ENCODE results near the gene APBB2.

DNA sequence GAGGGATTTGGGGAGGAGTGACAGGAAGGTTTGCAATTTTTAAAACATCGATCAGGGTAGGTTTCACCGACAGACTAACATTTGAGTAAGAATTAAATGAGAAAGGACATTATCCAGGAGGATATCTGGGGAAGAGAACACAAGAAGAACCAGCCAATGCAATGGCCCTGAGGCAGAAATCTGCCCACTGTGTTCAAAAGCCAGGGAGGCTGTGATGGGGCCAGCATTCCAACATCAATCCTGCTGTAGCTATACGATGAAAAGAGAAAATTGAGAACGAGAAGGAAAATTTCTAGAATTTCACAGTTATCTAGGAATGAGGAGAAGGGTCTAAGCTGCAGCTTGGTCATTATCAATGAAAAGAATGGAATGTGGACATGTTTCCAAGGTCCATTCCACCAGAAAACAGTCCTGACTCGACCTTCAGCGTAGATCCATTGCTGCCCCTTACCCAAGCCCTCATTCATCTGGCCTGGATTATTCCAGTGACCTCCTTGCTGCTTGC is 84.4 kb downstream of the APBB2 start:
- TF ChIP-seq, protein P1, sequence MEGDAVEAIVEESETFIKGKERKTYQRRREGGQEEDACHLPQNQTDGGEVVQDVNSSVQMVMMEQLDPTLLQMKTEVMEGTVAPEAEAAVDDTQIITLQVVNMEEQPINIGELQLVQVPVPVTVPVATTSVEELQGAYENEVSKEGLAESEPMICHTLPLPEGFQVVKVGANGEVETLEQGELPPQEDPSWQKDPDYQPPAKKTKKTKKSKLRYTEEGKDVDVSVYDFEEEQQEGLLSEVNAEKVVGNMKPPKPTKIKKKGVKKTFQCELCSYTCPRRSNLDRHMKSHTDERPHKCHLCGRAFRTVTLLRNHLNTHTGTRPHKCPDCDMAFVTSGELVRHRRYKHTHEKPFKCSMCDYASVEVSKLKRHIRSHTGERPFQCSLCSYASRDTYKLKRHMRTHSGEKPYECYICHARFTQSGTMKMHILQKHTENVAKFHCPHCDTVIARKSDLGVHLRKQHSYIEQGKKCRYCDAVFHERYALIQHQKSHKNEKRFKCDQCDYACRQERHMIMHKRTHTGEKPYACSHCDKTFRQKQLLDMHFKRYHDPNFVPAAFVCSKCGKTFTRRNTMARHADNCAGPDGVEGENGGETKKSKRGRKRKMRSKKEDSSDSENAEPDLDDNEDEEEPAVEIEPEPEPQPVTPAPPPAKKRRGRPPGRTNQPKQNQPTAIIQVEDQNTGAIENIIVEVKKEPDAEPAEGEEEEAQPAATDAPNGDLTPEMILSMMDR (conservative IDR thresholded peaks at IDR 0.05) = no peak
- no peak for TF ChIP-seq ZFX (IDR thresholded peaks at IDR 0.05)
